HepG2 (cell line): ENCODE measurements around the gene CA7. TPM values are rescaled to one million over a fixed set of nuclear protein-coding genes. Genes with fewer than 3 reads are reported as not detected.

ENCODE experiments used
- ATF7 ChIP-seq, 2 experiments: fragments of 450-650 bp in 1 of 2; sonication (generic) in 1 of 2; formaldehyde crosslinking in 1 of 2; IDR thresholded peaks; 2 replicates each; pipeline versions ENCODE4 v1.4.0 to v1.6.1; 2016 to 2020; ENCODE audit warnings: antibody characterized with exemption in 1 of 2, mild to moderate bottlenecking in 1 of 2, missing genetic modification reagents in 1 of 2
- CCDC6 ChIP-seq: sonication (generic); formaldehyde crosslinking; IDR thresholded peaks from 2 replicates; pipeline ENCODE4 v1.8.1; 2022; ENCODE audit warnings: mild to moderate bottlenecking, missing genetic modification reagents, moderate library complexity
- DZIP1 ChIP-seq: sonication (generic); formaldehyde crosslinking; IDR thresholded peaks from 2 replicates; pipeline ENCODE4 v1.5.0; 2020; ENCODE audit warnings: mild to moderate bottlenecking, missing genetic modification reagents
- HNRNPLL ChIP-seq: fragments of 200-400 bp; formaldehyde crosslinking; IDR thresholded peaks from 2 replicates; pipeline ENCODE4 v1.6.1; 2017; ENCODE audit warnings: mild to moderate bottlenecking, low read depth, low read length; ENCODE audit not compliant: poor library complexity, severe bottlenecking
- JUND ChIP-seq: sonication (generic); formaldehyde crosslinking; IDR thresholded peaks from 2 replicates; pipeline ENCODE4 v1.8.0; 2022; ENCODE audit warnings: mild to moderate bottlenecking, missing genetic modification reagents
- KMT2A ChIP-seq: sonication (generic); formaldehyde crosslinking; IDR thresholded peaks from 2 replicates; pipeline ENCODE4 v1.4.0; 2020; ENCODE audit warnings: missing genetic modification reagents
- NFYB ChIP-seq: sonication (generic); formaldehyde crosslinking; IDR thresholded peaks from 2 replicates; pipeline ENCODE4 v1.4.0; 2020; ENCODE audit warnings: missing genetic modification reagents
- NR1H2 ChIP-seq: sonication (generic); formaldehyde crosslinking; IDR thresholded peaks from 2 replicates; pipeline ENCODE4 v1.8.1; 2022; ENCODE audit warnings: low read depth, missing genetic modification reagents, borderline replicate concordance
- NRL ChIP-seq: sonication (generic); formaldehyde crosslinking; IDR thresholded peaks from 2 replicates; pipeline ENCODE4 v1.5.0; 2020; ENCODE audit warnings: missing genetic modification reagents, mild to moderate bottlenecking, moderate library complexity, borderline replicate concordance
- SAP130 ChIP-seq: IDR thresholded peaks from 2 replicates; pipeline ENCODE4 v1.6.1; 2016; ENCODE audit warnings: low read depth
- SNAPC2 ChIP-seq: sonication (generic); formaldehyde crosslinking; IDR thresholded peaks from 2 replicates; pipeline ENCODE4 v1.8.1; 2022; ENCODE audit warnings: mild to moderate bottlenecking, missing genetic modification reagents
- SRSF1 ChIP-seq: fragments of 200-400 bp; formaldehyde crosslinking; optimal IDR thresholded peaks from 2 replicates; pipeline ENCODE3; 2017; ENCODE audit warnings: mild to moderate bottlenecking, low read depth, low read length, moderate library complexity
- TBX2 ChIP-seq: sonication (generic); formaldehyde crosslinking; IDR thresholded peaks from 2 replicates; pipeline ENCODE4 v1.5.0; 2020; ENCODE audit warnings: missing genetic modification reagents, mild to moderate bottlenecking, borderline replicate concordance
- ZFY ChIP-seq: sonication (generic); formaldehyde crosslinking; IDR thresholded peaks from 2 replicates; pipeline ENCODE4 v1.4.0; 2020; ENCODE audit warnings: missing genetic modification reagents
- ZGPAT ChIP-seq: IDR thresholded peaks from 2 replicates; pipeline ENCODE4 v1.6.1; 2016; ENCODE audit warnings: mild to moderate bottlenecking
- ZNF263 ChIP-seq: sonication (generic); formaldehyde crosslinking; IDR thresholded peaks from 2 replicates; pipeline ENCODE4 v1.4.0; 2020; ENCODE audit warnings: missing genetic modification reagents
- ZNF547 ChIP-seq: sonication (generic); formaldehyde crosslinking; IDR thresholded peaks from 2 replicates; pipeline ENCODE4 v1.5.1; 2020; ENCODE audit warnings: mild to moderate bottlenecking, missing genetic modification reagents
- ZNF749 ChIP-seq: sonication (generic); formaldehyde crosslinking; IDR thresholded peaks from 2 replicates; pipeline ENCODE4 v1.8.0; 2022; ENCODE audit warnings: mild to moderate bottlenecking, missing genetic modification reagents, moderate library complexity, borderline replicate concordance
- polyA plus RNA-seq, 8 experiments: library from polyadenylated mRNA; depleted of rRNA in 3 of 8; stranded (reverse) in 7 of 8; unstranded in 1 of 8; fragments of >200 nt; fragmentation: Illumina TruSeq in 4 of 8; extraction: Trizol in 4 of 8; gene quantifications; 2 replicates each; pipeline versions ENCODE4 v1.2.1 to v1.2.3, GENCODE V29; 2011 to 2016; ENCODE audit warnings: low read depth in 4 of 8, missing spikeins in 1 of 8, mixed read lengths in 1 of 8; ENCODE audit not compliant: insufficient read depth in 1 of 8
- total RNA-seq, 5 experiments: library from RNA; depleted of rRNA; stranded (reverse); fragments of >200 nt; fragmentation: Illumina TruSeq; extraction: Trizol; gene quantifications; 2 replicates each; pipeline ENCODE4 v1.2.3, GENCODE V29; 2016; ENCODE audit warnings: low read depth in 1 of 5
- TF ChIP-seq, protein P1 (sequence below): sonication (generic); formaldehyde crosslinking; IDR thresholded peaks from 2 replicates; pipeline ENCODE4 v1.4.0; 2020; ENCODE audit warnings: missing genetic modification reagents
- TF ChIP-seq, protein P2 (sequence below): sonication (generic); formaldehyde crosslinking; IDR thresholded peaks from 2 replicates; pipeline ENCODE4 v1.4.0; 2020; ENCODE audit warnings: missing genetic modification reagents
- TF ChIP-seq, protein P3 (sequence below): IDR thresholded peaks from 2 replicates; pipeline ENCODE4 v1.6.1; 2016; ENCODE audit warnings: low read depth, borderline replicate concordance

Gene CA7
- total and polyA plus RNA-seq, 2 of the 13 experiments (the other 11 are each of a cell fraction or from before 2014, with no cell fraction given), result not detected

DNA sequence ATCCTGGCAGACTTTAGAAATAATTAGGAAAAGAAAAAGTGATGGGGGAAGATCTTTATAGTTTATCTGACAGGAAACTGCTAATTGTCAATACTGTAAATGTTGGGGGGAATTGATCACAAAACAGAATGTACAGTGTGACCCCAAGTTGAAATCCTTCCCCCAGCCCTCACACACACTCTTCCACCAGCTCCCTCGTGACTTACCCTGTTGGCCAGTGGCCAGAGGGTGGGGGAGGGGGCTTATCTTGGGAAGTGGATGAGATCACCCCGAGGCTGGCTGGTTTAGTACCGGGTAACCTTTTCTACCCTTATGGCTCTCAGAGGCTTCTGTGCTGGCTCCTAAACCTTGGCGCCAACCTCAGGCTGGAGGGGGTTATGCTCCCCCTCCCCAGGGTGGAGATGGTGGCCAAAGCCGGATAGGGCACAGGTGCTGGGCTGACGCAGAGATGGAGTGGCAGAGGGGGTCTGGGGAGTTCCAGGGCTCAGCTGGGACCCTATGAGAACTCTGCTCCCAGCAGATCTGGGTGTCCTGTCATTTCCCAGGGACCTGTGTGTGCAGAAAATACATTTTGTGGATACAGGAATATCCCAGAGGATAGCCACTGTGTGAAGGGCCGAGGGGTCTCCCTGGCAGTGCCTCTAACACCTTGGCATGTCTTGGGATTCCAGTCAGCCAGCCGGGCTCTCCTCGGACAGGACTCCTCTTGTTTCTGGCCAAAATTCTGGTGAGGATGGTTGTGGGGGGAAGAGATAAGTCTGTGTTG, 55.9 kb downstream of the CA7 start (continued):
- TF ChIP-seq, protein P1, sequence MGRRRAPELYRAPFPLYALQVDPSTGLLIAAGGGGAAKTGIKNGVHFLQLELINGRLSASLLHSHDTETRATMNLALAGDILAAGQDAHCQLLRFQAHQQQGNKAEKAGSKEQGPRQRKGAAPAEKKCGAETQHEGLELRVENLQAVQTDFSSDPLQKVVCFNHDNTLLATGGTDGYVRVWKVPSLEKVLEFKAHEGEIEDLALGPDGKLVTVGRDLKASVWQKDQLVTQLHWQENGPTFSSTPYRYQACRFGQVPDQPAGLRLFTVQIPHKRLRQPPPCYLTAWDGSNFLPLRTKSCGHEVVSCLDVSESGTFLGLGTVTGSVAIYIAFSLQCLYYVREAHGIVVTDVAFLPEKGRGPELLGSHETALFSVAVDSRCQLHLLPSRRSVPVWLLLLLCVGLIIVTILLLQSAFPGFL (CRISPR knock-in tag), result no peak
- TF ChIP-seq CCDC6 (CRISPR knock-in tag), result no peak
- no peak for TF ChIP-seq DZIP1 (CRISPR knock-in tag)
- no peak for TF ChIP-seq ZNF263 (CRISPR knock-in tag)
- no peak for TF ChIP-seq KMT2A (CRISPR knock-in tag)
- TF ChIP-seq NR1H2 (CRISPR knock-in tag), result no peak
- TF ChIP-seq, protein P2, sequence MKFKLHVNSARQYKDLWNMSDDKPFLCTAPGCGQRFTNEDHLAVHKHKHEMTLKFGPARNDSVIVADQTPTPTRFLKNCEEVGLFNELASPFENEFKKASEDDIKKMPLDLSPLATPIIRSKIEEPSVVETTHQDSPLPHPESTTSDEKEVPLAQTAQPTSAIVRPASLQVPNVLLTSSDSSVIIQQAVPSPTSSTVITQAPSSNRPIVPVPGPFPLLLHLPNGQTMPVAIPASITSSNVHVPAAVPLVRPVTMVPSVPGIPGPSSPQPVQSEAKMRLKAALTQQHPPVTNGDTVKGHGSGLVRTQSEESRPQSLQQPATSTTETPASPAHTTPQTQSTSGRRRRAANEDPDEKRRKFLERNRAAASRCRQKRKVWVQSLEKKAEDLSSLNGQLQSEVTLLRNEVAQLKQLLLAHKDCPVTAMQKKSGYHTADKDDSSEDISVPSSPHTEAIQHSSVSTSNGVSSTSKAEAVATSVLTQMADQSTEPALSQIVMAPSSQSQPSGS (CRISPR knock-in tag), result peak; percentile 67; the same call in 1 of the 2 replicates
- peak; percentile 12; the same call in 1 of the 2 replicates for TF ChIP-seq TBX2 (CRISPR knock-in tag)
- 0 out of 2 replicates have a peak, but pooled peaks have one; percentile 36 for TF ChIP-seq NRL (CRISPR knock-in tag)
- TF ChIP-seq ZNF547 (CRISPR knock-in tag), result 0 out of 2 replicates have a peak, but pooled peaks have one; percentile 9
- TF ChIP-seq SAP130 (CRISPR knock-in tag), result peak; percentile 56; the same call in 1 of the 2 replicates
- no peak for TF ChIP-seq SNAPC2 (CRISPR knock-in tag)
- no peak for TF ChIP-seq ZFY (CRISPR knock-in tag)
- TF ChIP-seq JUND (CRISPR knock-in tag), result peak; percentile 74; the same call in 1 of the 2 replicates
- peak; percentile 46; the same call in 1 of the 2 replicates for TF ChIP-seq ZGPAT (CRISPR knock-in tag)
- TF ChIP-seq, protein P3, sequence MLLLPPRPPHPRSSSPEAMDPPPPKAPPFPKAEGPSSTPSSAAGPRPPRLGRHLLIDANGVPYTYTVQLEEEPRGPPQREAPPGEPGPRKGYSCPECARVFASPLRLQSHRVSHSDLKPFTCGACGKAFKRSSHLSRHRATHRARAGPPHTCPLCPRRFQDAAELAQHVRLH (CRISPR knock-in tag), result 0 out of 2 replicates have a peak, but pooled peaks have one; percentile 7
- TF ChIP-seq ATF7 (IDR thresholded peaks at IDR 0.05), result no peak
- peak; percentile 55; the same call in 1 of the 2 replicates for TF ChIP-seq ATF7 (CRISPR knock-in tag; IDR thresholded peaks at IDR 0.05)
- TF ChIP-seq NFYB, result no peak
- TF ChIP-seq ZNF749 (CRISPR knock-in tag), result no peak
- no peak for TF ChIP-seq HNRNPLL
- peak; percentile 15 for TF ChIP-seq SRSF1
